ENCODE results near the gene LMAN2L. TPM values are rescaled to one million over a fixed set of nuclear protein-coding genes. Genes with fewer than 3 reads are reported as not detected.

Gene LMAN2L
- total RNA-seq, 1 experiment from 2014 or later = 17.6 TPM

GRCh38 chr2:96697476-96697875, 42.4 kb downstream of the LMAN2L start:
- Histone ChIP-seq H4K91ac (ENCODE audit: insufficient read length, low read depth, low read length) (no peak overlapping the region), H3K56ac (ENCODE audit: insufficient read length, low read depth, low read length) (no peak overlapping the region), H2BK12ac (ENCODE audit: insufficient read length, low read depth, low read length) (no peak overlapping the region), H4K8ac (replicated peaks; ENCODE audit: insufficient read length, low read depth, low read length) (no peak overlapping the region), H2BK120ac (ENCODE audit: low read depth, low read length, poor library complexity, severe bottlenecking) (no peak overlapping the region), H3K14ac (ENCODE audit: insufficient read depth, low read length) (no peak overlapping the region), H3K27ac (ENCODE audit: insufficient read length, low read depth, low read length) (no peak overlapping the region), H3K23me2 (ENCODE audit: insufficient read length, low read depth, low read length, poor library complexity, severe bottlenecking) (no peaks in the 10 kb centered on the region), H3K4me2 (ENCODE audit: insufficient read depth, insufficient read length, low read length) (no peak overlapping the region), H3K23ac (ENCODE audit: insufficient read length, low read depth, low read length) (no peak overlapping the region), H2AFZ (ENCODE audit: low read length) (no peak overlapping the region), H4K5ac (ENCODE audit: insufficient read length, low read depth, low read length) (no peak overlapping the region), H3T11ph (ENCODE audit: low read length) (no peak overlapping the region), H2BK5ac (ENCODE audit: insufficient read length, low read length) (no peak overlapping the region), H3K9ac (ENCODE audit: extremely low read depth, insufficient read length, low read length) (no peak overlapping the region), H4K20me1 (ENCODE audit: control insufficient read depth, insufficient read depth, insufficient read length) (no peaks in the 10 kb centered on the region), H2BK15ac (ENCODE audit: low read depth, low read length) (no peak overlapping the region), H3K27me3 (ENCODE audit: insufficient read depth, low read length) (no peaks in the 10 kb centered on the region), H3K18ac (ENCODE audit: insufficient read length, low read depth, low read length) (no peak overlapping the region), H2AK5ac (ENCODE audit: insufficient read length, low read length) (no peak overlapping the region), H3K79me2 (ENCODE audit: insufficient read depth, low read length) (no peaks in the 10 kb centered on the region), H3K4ac (ENCODE audit: low read depth, low read length) (no peak overlapping the region), H2BK20ac (ENCODE audit: low read depth, low read length, poor library complexity, severe bottlenecking) (no peak overlapping the region), H3K79me1 (ENCODE audit: insufficient read depth, low read depth, low read length, poor library complexity, severe bottlenecking) (no peaks in the 10 kb centered on the region), H3K9me3 (ENCODE audit: control insufficient read depth, low read depth, low read length) (no peaks in the 10 kb centered on the region), H3K4me1 (ENCODE audit: insufficient read depth, low read length) (no peaks in the 10 kb centered on the region)
- Mint-ChIP-seq H3K9me3 (no peaks in the 10 kb centered on the region), H3K36me3 (ENCODE audit: insufficient read depth in 1 of 3, low read depth in 3 of 3) (peaks cover 0 to 10% (median 0%) of the 10 kb centered on the region in 3 experiments; a peak in 2 of 7 replicates), H3K27me3 (ENCODE audit: low read depth) (no peaks in the 10 kb centered on the region), H3K4me1 (no peaks in the 10 kb centered on the region), H3K27ac (no peak overlapping the region), H3K4me3 (no peak overlapping the region)
- no peak for DNase-seq
- TF ChIP-seq, protein P1, sequence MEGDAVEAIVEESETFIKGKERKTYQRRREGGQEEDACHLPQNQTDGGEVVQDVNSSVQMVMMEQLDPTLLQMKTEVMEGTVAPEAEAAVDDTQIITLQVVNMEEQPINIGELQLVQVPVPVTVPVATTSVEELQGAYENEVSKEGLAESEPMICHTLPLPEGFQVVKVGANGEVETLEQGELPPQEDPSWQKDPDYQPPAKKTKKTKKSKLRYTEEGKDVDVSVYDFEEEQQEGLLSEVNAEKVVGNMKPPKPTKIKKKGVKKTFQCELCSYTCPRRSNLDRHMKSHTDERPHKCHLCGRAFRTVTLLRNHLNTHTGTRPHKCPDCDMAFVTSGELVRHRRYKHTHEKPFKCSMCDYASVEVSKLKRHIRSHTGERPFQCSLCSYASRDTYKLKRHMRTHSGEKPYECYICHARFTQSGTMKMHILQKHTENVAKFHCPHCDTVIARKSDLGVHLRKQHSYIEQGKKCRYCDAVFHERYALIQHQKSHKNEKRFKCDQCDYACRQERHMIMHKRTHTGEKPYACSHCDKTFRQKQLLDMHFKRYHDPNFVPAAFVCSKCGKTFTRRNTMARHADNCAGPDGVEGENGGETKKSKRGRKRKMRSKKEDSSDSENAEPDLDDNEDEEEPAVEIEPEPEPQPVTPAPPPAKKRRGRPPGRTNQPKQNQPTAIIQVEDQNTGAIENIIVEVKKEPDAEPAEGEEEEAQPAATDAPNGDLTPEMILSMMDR (conservative IDR thresholded peaks at IDR 0.05) = no peak
- WGBS (ENCODE audit: extremely low coverage, insufficient read length, low lambda C conversion rate) = no CpG with 5 or more reads among the region's 2 CpGs

Measured in H9 (cell line).